HG02763 (cell line): ENCODE measurements around the gene ZDHHC9.

Experiments
- ATAC-seq: cut with Tn5 transposase; IDR thresholded peaks from one replicate; pipeline ENCODE4 v1.9.1; 2021; ENCODE audit warnings: mild to moderate bottlenecking, moderate library complexity; ENCODE audit not compliant: unreplicated experiment

Gene ZDHHC9

GRCh38 chrX:129768586-129769466 is 74.9 kb downstream of the ZDHHC9 start:
- ATAC-seq = no peak

GRCh38 chrX:129768186-129768585 is 75.5 kb downstream of the ZDHHC9 start:
- no peak for ATAC-seq

- no peak for ATAC-seq
Observed at GRCh38 chrX:129763666-129764065, 80.0 kb downstream of the ZDHHC9 start.

DNA sequence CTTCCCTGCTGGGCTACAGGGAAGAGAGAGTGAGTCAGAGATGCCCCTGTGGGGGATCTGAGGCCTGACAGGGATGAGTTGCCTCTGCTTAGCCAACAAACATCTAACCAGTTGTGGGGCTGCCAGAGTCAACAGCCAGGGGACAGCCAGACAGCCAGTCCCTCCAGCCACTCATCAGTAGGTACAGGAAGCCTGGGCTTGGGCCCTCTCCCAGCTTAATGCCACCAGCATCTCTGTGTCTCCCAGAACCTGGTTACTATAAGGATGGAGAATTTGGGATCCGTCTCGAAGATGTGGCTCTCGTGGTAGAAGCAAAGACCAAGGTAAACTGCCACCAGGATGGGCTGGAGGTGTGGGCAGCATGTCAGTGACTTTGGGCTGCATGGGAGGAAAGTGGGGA is 81.2 kb downstream of the ZDHHC9 start:
- no peak for ATAC-seq

DNA sequence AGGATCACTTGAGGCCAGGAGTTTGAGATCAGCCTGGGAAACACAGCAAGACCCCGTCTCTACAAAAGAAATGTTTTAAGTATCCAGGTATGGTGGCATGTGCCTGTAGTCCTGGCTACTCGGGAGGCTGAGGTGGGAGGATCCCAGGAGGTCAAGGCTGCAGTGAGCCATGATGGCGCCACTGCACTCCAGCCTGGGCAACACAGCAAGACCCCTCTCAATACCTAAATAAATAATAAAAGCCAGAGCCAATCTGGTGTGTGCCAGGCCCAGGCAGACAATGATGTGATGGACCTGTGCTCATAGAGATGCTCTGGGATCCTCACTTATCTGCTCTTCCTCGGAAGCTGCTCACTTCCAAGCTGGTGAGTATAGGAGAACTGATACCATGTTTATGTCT is 82.1 kb downstream of the ZDHHC9 start:
- no peak for ATAC-seq

GRCh38 chrX:129760981-129761380 is 82.7 kb downstream of the ZDHHC9 start:
- no peak for ATAC-seq

DNA sequence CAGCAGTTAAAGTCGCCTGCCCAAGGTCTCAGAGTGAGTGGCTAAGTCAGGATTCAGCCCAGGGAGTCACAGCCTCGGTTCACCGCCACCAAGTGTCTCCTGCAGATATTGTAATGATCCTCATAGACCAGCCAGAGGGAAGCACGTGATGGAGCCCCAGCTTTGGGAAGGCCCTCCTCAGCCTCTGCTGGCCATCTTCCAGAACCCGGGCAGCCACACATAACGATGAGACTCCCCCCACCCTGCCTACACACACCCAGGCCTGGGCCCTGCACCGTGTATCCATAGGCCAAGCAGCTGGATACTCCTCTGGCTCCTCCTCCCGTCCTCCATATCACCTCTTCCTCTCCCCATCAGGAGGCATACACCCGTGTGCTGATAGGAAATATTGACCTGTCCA is 83.5 kb downstream of the ZDHHC9 start:
- ATAC-seq = no peak

GRCh38 chrX:129759576-129760061 is 84.1 kb downstream of the ZDHHC9 start:
- ATAC-seq = no peak

- ATAC-seq = no peak
Observed at GRCh38 chrX:129755779-129756650, 87.7 kb downstream of the ZDHHC9 start.

GRCh38 chrX:129754056-129755024 is 89.3 kb downstream of the ZDHHC9 start:
- no peak for ATAC-seq
